COLO829 (cell line): ENCODE results near the gene HUS1B.
A peak's percentile ranks its signal among the peaks of the same experiment; 100 is the strongest.
"Not testable (repeated sequence)": the region's sequence is repeated elsewhere in the genome, so short reads cannot be mapped to it uniquely, and the experiment has no call there.

Source experiments
- DNase-seq: peaks from one replicate; pipeline ENCODE4 v3.0.0; 2012; ENCODE audit warnings: low spot score

HUS1B gene

DNA sequence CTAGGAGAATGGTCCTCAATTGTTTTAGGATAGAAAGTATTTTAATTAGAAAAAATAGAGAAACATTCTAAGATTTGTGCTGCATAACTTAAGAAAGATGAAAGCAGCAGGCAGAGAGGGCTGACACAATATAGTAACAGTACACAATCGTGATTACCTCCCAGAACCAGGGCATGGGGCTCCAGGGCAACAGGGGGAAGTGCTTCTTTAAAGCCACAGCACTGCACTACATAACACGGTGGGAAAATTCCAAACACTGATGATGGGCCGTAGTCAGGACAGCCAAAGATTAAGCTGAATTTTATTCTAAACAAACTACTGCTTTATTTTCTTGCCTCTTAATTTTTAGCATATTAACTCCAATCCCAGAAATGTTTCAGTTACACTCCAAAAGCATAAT lies 21.6 kb upstream of the HUS1B start:
- DNase-seq = no peak

DNA sequence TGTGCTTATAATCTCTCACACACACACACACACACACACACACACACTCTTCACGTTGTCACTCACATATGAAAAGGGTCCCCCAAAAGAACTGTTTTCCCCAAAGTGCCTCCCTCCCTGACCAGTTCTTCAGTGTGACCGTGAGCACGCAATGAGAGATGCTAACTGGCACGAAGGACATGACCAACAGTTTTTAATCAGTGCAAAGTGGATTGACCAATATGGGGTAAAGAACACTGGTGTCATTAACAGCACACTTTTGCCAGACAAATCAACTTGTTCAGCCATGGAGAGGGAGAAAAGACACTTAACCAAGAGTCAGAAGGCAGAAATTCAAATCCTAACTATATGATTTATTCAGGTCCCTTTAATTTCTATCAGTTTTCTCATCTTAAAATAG lies 21.0 kb upstream of the HUS1B start:
- DNase-seq = no peak

GRCh38 chr6:674956-675355 lies 18.1 kb upstream of the HUS1B start:
- no peak for DNase-seq

GRCh38 chr6:674406-674805 lies 17.5 kb upstream of the HUS1B start:
- no peak for DNase-seq

- no peak for DNase-seq
Observed at GRCh38 chr6:667253-667927, 10.5 kb upstream of the HUS1B start.

DNA sequence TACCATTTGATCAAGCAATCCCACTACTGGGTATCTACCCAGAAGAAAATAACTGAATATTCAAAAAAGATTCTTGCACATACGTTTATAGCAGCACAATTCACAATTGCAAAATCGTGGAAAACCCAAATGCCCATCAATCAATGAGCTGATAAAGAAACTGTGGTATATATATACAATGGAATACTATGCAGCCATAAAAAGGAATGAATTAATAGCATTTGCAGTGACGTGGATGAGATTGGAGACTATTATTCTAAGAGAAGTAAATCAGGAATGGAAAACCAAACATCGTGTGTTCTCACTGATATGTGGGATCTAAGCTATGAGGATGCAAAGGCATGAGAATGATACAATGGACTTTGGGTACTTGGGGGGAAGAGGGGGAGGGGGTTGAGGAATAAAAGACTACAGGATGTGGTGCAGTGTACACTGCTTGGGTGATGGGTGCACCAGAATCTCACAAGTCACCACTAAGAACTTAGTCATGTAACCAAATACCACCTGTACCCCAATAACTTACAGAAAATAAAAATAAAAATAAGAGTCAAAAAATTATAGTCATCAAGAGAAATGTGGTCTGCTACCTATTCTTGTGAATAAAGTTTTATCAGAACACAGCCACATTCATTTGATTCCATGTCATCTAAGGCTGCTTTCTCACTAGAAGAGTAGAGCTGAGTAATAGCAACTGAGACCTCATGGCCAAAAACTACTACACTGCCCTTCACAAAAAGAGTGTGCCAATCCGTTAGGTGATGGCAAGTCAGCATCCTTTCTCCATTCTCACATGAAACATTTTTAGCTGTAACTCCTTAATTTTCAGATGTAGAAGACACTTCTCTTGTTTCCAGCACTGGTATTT lies 8.7 kb upstream of the HUS1B start:
- DNase-seq = no peak

GRCh38 chr6:663788-664187 lies 6.9 kb upstream of the HUS1B start:
- not testable (repeated sequence) for DNase-seq

- DNase-seq = no peak
Observed at GRCh38 chr6:659716-660581, 3.0 kb upstream of the HUS1B start.

DNA sequence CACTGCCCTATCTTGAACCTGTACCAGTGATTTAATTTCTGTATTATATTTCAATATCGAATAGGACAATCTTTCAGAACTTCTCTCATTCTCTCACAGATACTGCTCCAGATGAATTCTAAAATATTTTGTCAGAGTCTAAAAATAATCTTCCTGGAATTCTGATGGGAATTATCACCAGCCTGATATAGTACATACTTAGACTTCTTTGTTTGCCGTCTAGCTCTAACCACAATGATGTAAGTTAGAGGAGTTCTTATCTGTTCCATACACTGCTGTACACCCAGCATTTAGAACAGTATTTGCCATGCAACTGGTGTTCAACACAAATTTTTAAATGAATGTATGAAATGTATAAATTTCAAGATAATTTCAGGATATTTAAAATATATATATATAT lies 1.3 kb upstream of the HUS1B start:
- peak; percentile 91 for DNase-seq

- DNase-seq = no peak
Observed at GRCh38 chr6:657743-658142, 843 bp upstream of the HUS1B start.

- no peak for DNase-seq
Observed at GRCh38 chr6:654136-654535, 2.8 kb downstream of the HUS1B start.

DNA sequence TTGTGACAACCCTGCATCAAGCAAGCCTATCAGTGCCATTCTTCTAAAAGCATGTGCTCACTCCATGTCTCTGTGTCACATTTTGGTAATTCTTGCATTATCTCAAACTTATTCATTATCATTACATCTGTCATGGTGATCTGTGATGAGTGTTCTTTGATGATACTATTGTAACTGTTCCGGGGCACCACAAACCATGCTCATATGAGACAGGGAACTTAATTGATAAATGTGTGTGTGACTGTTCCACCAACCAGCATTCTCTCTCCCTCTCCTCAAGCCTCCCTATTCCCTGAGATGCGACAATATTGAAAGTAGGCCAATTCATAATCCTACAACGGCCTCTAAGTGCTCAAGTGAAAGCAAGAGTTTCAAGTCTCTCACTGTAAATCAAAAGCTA lies 4.0 kb downstream of the HUS1B start:
- DNase-seq = no peak

DNA sequence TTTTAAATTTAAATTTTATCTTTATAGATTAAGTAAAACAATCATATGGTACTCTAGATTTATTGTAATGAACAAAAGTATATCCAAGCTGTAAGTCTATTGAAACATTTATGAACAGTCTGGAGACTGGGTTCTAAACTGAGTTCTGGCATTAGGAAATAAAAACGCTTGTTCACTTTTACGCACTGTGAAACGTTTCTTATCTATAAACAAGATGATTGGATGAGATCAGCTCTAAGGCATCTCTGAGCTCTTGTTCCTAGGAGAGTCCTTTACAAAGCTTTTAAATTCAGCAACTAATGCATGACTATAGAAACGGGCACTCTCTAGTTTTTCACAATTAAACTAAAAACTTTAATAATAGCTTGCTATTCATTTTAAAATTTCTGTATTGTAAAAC lies 6.8 kb downstream of the HUS1B start:
- no peak for DNase-seq

GRCh38 chr6:642805-643204 lies 14.1 kb downstream of the HUS1B start:
- no peak for DNase-seq

- no peak for DNase-seq
Observed at GRCh38 chr6:641225-641985, 15.5 kb downstream of the HUS1B start.

GRCh38 chr6:636488-636887 lies 20.4 kb downstream of the HUS1B start:
- DNase-seq = no peak

DNA sequence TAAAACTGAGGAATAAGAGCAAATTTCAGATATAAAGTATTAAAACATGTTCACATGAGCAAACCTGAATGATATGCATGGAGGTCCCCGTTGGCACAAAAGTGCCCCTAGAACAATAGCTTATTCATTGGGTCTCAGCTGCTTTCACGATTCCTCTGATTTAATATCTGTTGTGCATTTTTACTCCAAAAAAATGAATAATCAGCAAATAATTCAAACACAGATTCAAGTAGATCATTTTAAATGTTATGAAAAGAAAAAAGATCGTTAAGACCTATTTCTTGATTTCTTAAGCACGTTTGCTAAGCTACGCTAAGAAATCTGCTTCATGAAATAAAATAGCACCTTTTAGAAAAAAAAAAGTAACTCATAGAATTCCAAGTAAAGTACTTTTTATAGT lies 21.7 kb downstream of the HUS1B start:
- peak; percentile 42 for DNase-seq

- DNase-seq = no peak
Observed at GRCh38 chr6:633611-634010, 23.3 kb downstream of the HUS1B start.

DNA sequence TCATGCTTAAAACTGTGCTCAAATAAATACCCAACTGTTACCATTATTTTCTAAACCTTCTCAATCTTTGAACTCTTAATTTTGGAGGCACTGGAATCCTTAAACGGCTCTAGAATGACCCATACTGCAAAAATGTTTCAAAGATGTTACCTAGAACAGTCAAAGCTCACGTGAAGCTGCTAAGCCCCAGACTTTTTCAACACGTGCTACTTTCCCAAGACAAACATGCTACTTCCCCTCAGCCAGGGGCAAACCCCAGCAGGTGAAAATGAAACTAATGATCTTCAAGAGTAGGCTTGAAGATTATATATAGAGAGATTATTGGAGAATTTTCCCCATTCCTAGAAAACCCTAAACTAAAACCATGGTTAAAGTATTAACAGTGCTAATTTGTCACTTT lies 28.1 kb downstream of the HUS1B start:
- no peak for DNase-seq

- no peak for DNase-seq
Observed at GRCh38 chr6:626236-626635, 30.7 kb downstream of the HUS1B start.

GRCh38 chr6:624979-625378 lies 31.9 kb downstream of the HUS1B start:
- DNase-seq = peak; percentile 16

GRCh38 chr6:622462-622861 lies 34.4 kb downstream of the HUS1B start:
- no peak for DNase-seq
